HG03432 (cell line): Measurements from ENCODE around the gene NEUROD2.

Experiments used
- ATAC-seq: cut with Tn5 transposase; IDR thresholded peaks from one replicate; pipeline ENCODE4 v1.9.1; 2021; ENCODE audit warnings: mild to moderate bottlenecking, moderate library complexity; ENCODE audit not compliant: unreplicated experiment

Gene NEUROD2

GRCh38 chr17:39618956-39619785, 11.5 kb upstream of the NEUROD2 start:
- no peak for ATAC-seq

GRCh38 chr17:39618246-39618913, 10.7 kb upstream of the NEUROD2 start:
- ATAC-seq = no peak

- ATAC-seq = no peak
Measured at GRCh38 chr17:39617446-39618245, 9.9 kb upstream of the NEUROD2 start.

- no peak for ATAC-seq
Measured at GRCh38 chr17:39617100-39617445, 9.4 kb upstream of the NEUROD2 start.

GRCh38 chr17:39615434-39615833, 7.7 kb upstream of the NEUROD2 start:
- ATAC-seq = no peak

- no peak for ATAC-seq
Measured at GRCh38 chr17:39614545-39615157, 6.9 kb upstream of the NEUROD2 start.

- ATAC-seq = no peak
Measured at GRCh38 chr17:39612935-39613464, 5.3 kb upstream of the NEUROD2 start.

GRCh38 chr17:39612291-39612894, 4.7 kb upstream of the NEUROD2 start:
- ATAC-seq = no peak

GRCh38 chr17:39611401-39612112, 3.8 kb upstream of the NEUROD2 start:
- no peak for ATAC-seq

GRCh38 chr17:39609416-39610025, 1.8 kb upstream of the NEUROD2 start:
- ATAC-seq = no peak

- no peak for ATAC-seq
Measured at GRCh38 chr17:39608142-39608981, 642 bp upstream of the NEUROD2 start.

GRCh38 chr17:39607057-39607850, 466 bp downstream of the NEUROD2 start:
- no peak for ATAC-seq

GRCh38 chr17:39606434-39607056, 1.2 kb downstream of the NEUROD2 start:
- no peak for ATAC-seq

GRCh38 chr17:39605492-39606433, 2.0 kb downstream of the NEUROD2 start:
- ATAC-seq = no peak

GRCh38 chr17:39604911-39605491, 2.7 kb downstream of the NEUROD2 start:
- ATAC-seq = no peak
